Right lobe of liver (tissue), 6 donors: ENCODE data around the gene RAB21. TPM values are rescaled to one million over a fixed set of nuclear protein-coding genes. Genes with fewer than 3 reads are reported as not detected.

Source experiments
- ATAC-seq, 4 donors: fragments of 200-7000 bp; cut with Tn5 transposase; one replicate each; pipeline ENCODE4 v1.9.1; 2020; ENCODE audit warnings: mild to moderate bottlenecking in 4 of 4, moderate library complexity in 4 of 4
- DNase-seq, 3 donors: peaks; one replicate each; pipeline ENCODE4 v3.0.0-alpha.2; 2020
- H3K27ac ChIP-seq, 3 donors: fragments of 200-600 bp; one replicate each; pipeline ENCODE4 v1.8.0; 2022
- H3K27me3 ChIP-seq, 2 donors: fragments of 200-600 bp; one replicate each; pipeline ENCODE4 v1.8.0; 2022
- H3K36me3 ChIP-seq, 4 donors: fragments of 200-600 bp; sonication (generic) in 1 of 4; one replicate each; pipeline versions ENCODE4 v1.5.1 to v1.8.0; 2017 to 2022; ENCODE audit warnings: control low read depth in 1 of 4
- H3K4me1 ChIP-seq, 4 donors: fragments of 200-600 bp; sonication (generic) in 1 of 4; one replicate each; pipeline versions ENCODE4 v1.5.1 to v1.8.0; 2017 to 2022; ENCODE audit warnings: control low read depth in 1 of 4
- H3K4me3 ChIP-seq, 3 donors: fragments of 200-600 bp; one replicate each; pipeline ENCODE4 v1.8.0; 2022
- H3K9me3 ChIP-seq, 4 donors: fragments of 200-600 bp; sonication (generic) in 1 of 4; one replicate each; pipeline versions ENCODE4 v1.5.1 to v1.8.0; 2017 to 2022; ENCODE audit warnings: control low read depth in 1 of 4
- CTCF ChIP-seq, 4 donors: fragments of 200-600 bp in 3 of 4; fragments of 450-650 bp in 1 of 4; IDR thresholded peaks; one replicate each; pipeline versions ENCODE4 v1.5.1 to v1.8.0; 2016 to 2022; ENCODE audit warnings: antibody characterized with exemption in 4 of 4, mild to moderate bottlenecking in 2 of 4
- POLR2A ChIP-seq: fragments of 450-650 bp; IDR thresholded peaks from one replicate; pipeline ENCODE4 v1.6.1; 2017; ENCODE audit warnings: antibody characterized with exemption, mild to moderate bottlenecking
- WGBS: methylation state at CpG from one replicate; pipeline ENCODE4 v1.1.6; 2018; ENCODE audit warnings: low coverage, low lambda C conversion rate; ENCODE audit not compliant: insufficient coverage; ENCODE audit errors: missing lambda C conversion rate; 5-methylcytosine and 5-hydroxymethylcytosine counted together
- intact Hi-C, 2 donors: fragments of 100-400 bp; cut with DNase I; formaldehyde crosslinking; loops; one replicate each; pipeline versions ENCODE4 v1.11.2 to v1.14.1; 2022
- total RNA-seq, 6 experiments: library from RNA; depleted of rRNA in 2 of 6; stranded (reverse); fragments of >200 nt in 2 of 6; fragmentation: NEBNext Ultra II Directional in 3 of 6; extraction: Animal tissue kit (Norgen Biotek cat#: 25700) in 3 of 6; gene quantifications; one replicate each; pipeline versions ENCODE4 v1.1.0 to v1.2.4, GENCODE V29; 2016 to 2023
- donor health status: DM: no; HTN: yes; CAD: no.
- donor health status: DM: no; HTN: no; CAD: no.
- donor health status: DM: no; HTN: no; CAD: no.
- donor health status: DM: no; HTN: yes; CAD: no.
- donor health status: DM: no; HTN: yes; CAD: no.

The RAB21 gene
- total RNA-seq, 6 experiments from 2014 or later: 23.0 to 45.2 (median 31.3) TPM

- TF ChIP-seq CTCF (IDR thresholded peaks at IDR 0.05) (no peak), POLR2A (no peak)
Measured at GRCh38 chr12:71718611-71719010, 36.1 kb upstream of the RAB21 start.

DNA sequence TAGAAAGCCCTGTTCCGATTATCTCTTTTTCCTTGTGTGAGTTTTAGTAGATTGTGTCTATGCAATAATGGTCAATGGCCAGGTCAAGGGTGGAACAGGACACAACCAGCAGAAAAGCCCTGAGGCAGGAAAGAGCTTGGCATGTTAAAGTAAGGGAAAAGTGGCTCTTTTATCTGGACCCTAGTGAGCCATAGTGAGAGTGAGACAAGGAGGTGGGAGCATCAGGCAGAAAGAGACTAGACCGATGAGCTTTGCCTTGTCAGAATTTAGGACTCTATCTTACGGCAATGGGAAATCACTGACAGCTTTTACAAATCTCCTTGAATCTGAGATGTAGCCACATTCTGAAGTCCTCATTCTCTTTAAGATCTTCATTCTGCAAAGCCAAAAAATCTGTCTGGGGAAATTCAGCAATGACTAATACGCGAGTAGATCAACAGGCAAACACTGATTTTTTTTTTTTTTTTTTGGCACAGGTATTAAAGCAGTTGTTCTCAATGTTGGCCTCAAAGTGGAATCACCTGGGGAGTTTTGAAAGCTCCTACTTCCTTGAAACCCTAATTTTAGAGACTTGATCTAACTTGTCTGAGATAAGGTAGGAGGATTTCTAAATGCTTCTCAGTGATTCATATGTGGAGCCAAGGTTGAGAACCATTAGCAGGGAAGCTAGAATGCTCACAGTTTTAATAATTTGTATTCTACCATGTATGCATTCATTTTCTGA is 34.9 kb upstream of the RAB21 start:
- ATAC-seq: no peak
- H3K4me1 ChIP-seq: no peaks in the 10 kb centered on the region
- no peak for TF ChIP-seq POLR2A
- no peak for TF ChIP-seq CTCF (IDR thresholded peaks at IDR 0.05)
- no peaks in the 10 kb centered on the region for H3K36me3 ChIP-seq
- no peaks in the 10 kb centered on the region for H3K27me3 ChIP-seq
- H3K9me3 ChIP-seq: peaks cover 0 to 5% (median 0%) of the 10 kb centered on the region in 4 donors
- DNase-seq: no peak
- intact Hi-C loops: no loop called here
- no peak overlapping the region for H3K4me3 ChIP-seq
- no peak overlapping the region for H3K27ac ChIP-seq
- 73% methylated on average over 5 of the region's 5 CpGs for WGBS

More at GRCh38 chr12:71718611-71719010, 36.1 kb upstream of the RAB21 start:
- H3K27ac ChIP-seq: no peak overlapping the region
- no peaks in the 10 kb centered on the region for H3K36me3 ChIP-seq
- ATAC-seq: no peak
- DNase-seq: no peak
- H3K9me3 ChIP-seq: peaks cover 0 to 5% (median 0%) of the 10 kb centered on the region in 4 donors
- H3K27me3 ChIP-seq: no peaks in the 10 kb centered on the region
- H3K4me1 ChIP-seq: no peaks in the 10 kb centered on the region
- intact Hi-C loops: no loop called here
- no peak overlapping the region for H3K4me3 ChIP-seq

- whole genome bisulfite sequencing: 88% methylated on average over 3 of the region's 4 CpGs
- DNase-seq (no peak), ATAC-seq (no peak)
- H3K27me3 ChIP-seq: no peaks in the 10 kb centered on the region
- H3K27ac ChIP-seq: no peak overlapping the region
- H3K4me1 ChIP-seq: peaks cover 0 to 6% (median 0%) of the 10 kb centered on the region in 4 donors
- H3K9me3 ChIP-seq: no peaks in the 10 kb centered on the region
- no peaks in the 10 kb centered on the region for H3K36me3 ChIP-seq
- TF ChIP-seq POLR2A: no peak
- TF ChIP-seq CTCF (IDR thresholded peaks at IDR 0.05): no peak
- intact Hi-C loops: no loop called here
- no peak overlapping the region for H3K4me3 ChIP-seq
Measured at GRCh38 chr12:71721783-71722505, 32.7 kb upstream of the RAB21 start.

- Histone ChIP-seq H3K4me3 (no peak overlapping the region), H3K4me1 (peaks cover 0 to 6% (median 0%) of the 10 kb centered on the region in 4 donors), H3K27ac (no peak overlapping the region), H3K36me3 (no peaks in the 10 kb centered on the region), H3K27me3 (no peaks in the 10 kb centered on the region), H3K9me3 (no peaks in the 10 kb centered on the region)
- no peak for ATAC-seq
- DNase-seq: no peak
- intact Hi-C loops: no loop called here
- TF ChIP-seq POLR2A: no peak
- TF ChIP-seq CTCF (IDR thresholded peaks at IDR 0.05): no peak
- WGBS: 68% methylated on average over 3 of the region's 3 CpGs
Measured at GRCh38 chr12:71725011-71725410, 29.7 kb upstream of the RAB21 start.
